GM12878 (cell line): Measurements from ENCODE around the gene FAM9C. TPM values are rescaled to one million over a fixed set of nuclear protein-coding genes. Genes with fewer than 3 reads are reported as not detected.
A peak's percentile ranks its signal among the peaks of the same experiment; 100 is the strongest.
"Not testable (repeated sequence)": the region's sequence is repeated elsewhere in the genome, so short reads cannot be mapped to it uniquely, and the experiment has no call there.

Source experiments
- ATAC-seq: fragments of 200-7000 bp; cut with Tn5 transposase; 3 replicates; pipeline ENCODE4 v1.9.1; 2020; ENCODE audit warnings: mild to moderate bottlenecking, moderate library complexity
- BruUV-seq: library from RNA; stranded (reverse); fragments of 400-500 nt; replicated peaks from 2 replicates; lab custom pipeline; 2021; lab: Mats Ljungman, UMichigan
- CTCF ChIA-PET: fragments of 300-600 bp; sonication (Branson Sonifier 250); formaldehyde crosslinking; extraction: SDS; loops from one replicate; lab custom pipeline; 2021; ENCODE audit warnings: inconsistent platforms; lab: Yijun Ruan, JAX
- POLR2A ChIA-PET: fragments of 350-600 bp; formaldehyde crosslinking; extraction: SDS; loops from one replicate; lab custom pipeline; 2021; ENCODE audit warnings: inconsistent platforms; lab: Charles Lee
- RAD21 ChIA-PET: fragments of 300-600 bp; sonication (Branson Sonifier 250); formaldehyde crosslinking; loops from one replicate; lab custom pipeline; 2023; ENCODE audit warnings: antibody characterized with exemption; ENCODE audit not compliant: unreplicated experiment; lab: Charles Lee
- SMC1A ChIA-PET: fragments of 300-600 bp; sonication (Branson Sonifier 250); formaldehyde crosslinking; loops from one replicate; lab custom pipeline; 2023; ENCODE audit not compliant: unreplicated experiment, uncharacterized antibody; lab: Charles Lee
- DNase-seq: peaks from one replicate; pipeline ENCODE4 v3.0.0-alpha.2; 2011; ENCODE audit warnings: low read depth, low spot score
- FAIRE-seq: peaks from 3 replicates; lab custom pipeline; 2011; peaks lifted over from hg19 to GRCh38; lab: Jason Lieb, UNC
- H2AFZ ChIP-seq: 2 replicates; pipeline ENCODE4 v1.6.0; 2011; ENCODE audit warnings: low read depth, low read length, control low read depth; ENCODE audit not compliant: control insufficient read depth
- H3K27ac ChIP-seq: 2 replicates; pipeline ENCODE4 v1.5.1; 2011; ENCODE audit warnings: control low read depth; ENCODE audit not compliant: control insufficient read depth, insufficient read depth
- H3K27me3 ChIP-seq, 2 experiments: replicated peaks in 1 of 2; 2 replicates each; pipeline versions ENCODE4 v1.6.0 to v1.6.1; 2011; ENCODE audit warnings: low read length in 1 of 2; ENCODE audit not compliant: control insufficient read depth in 2 of 2, insufficient read depth in 2 of 2
- H3K36me3 ChIP-seq, 2 experiments: 2 replicates each; pipeline ENCODE4 v1.5.1; 2011; ENCODE audit warnings: low read length in 1 of 2; ENCODE audit not compliant: control insufficient read depth in 2 of 2, insufficient read depth in 2 of 2
- H3K4me1 ChIP-seq: 2 replicates; pipeline ENCODE4 v1.6.1; 2011; ENCODE audit warnings: mild to moderate bottlenecking, low read length, moderate library complexity, mixed read lengths; ENCODE audit not compliant: control insufficient read depth, insufficient read depth
- H3K4me2 ChIP-seq: 2 replicates; pipeline ENCODE4 v1.6.0; 2011; ENCODE audit warnings: control low read depth; ENCODE audit not compliant: control insufficient read depth, insufficient read depth
- H3K4me3 ChIP-seq: fragments of 200-600 bp; sonication (generic); 2 replicates; pipeline ENCODE4 v1.5.1; 2016
- H3K79me2 ChIP-seq: 2 replicates; pipeline ENCODE4 v1.6.0; 2011; ENCODE audit warnings: low read length; ENCODE audit not compliant: control insufficient read depth, insufficient read depth
- H3K9ac ChIP-seq: 2 replicates; pipeline ENCODE4 v1.8.0; 2011; ENCODE audit warnings: low read length, control low read depth, mixed read lengths; ENCODE audit not compliant: control insufficient read depth, insufficient read depth
- H3K9me3 ChIP-seq: replicated peaks from 3 replicates; pipeline ENCODE4 v1.5.1; 2011; ENCODE audit warnings: mild to moderate bottlenecking, low read length; ENCODE audit not compliant: control insufficient read depth, insufficient read depth
- H4K20me1 ChIP-seq: 2 replicates; pipeline ENCODE4 v1.6.0; 2011; ENCODE audit not compliant: control insufficient read depth, insufficient read depth
- KDM1A ChIP-seq: fragments of 200-600 bp; sonication (generic); IDR thresholded peaks from 2 replicates; pipeline ENCODE4 v1.6.1; 2016; ENCODE audit warnings: borderline replicate concordance
- MEF2B ChIP-seq: fragments of 450-650 bp; IDR thresholded peaks from 2 replicates; pipeline ENCODE4 v1.6.1; 2018; ENCODE audit warnings: mild to moderate bottlenecking, moderate library complexity; ENCODE audit not compliant: partially characterized antibody, poor library complexity, severe bottlenecking
- WGBS: methylation state at CpG from one replicate; pipeline ENCODE4 v1.1.6; 2016; ENCODE audit warnings: low lambda C conversion rate; ENCODE audit not compliant: insufficient replicate concordance, insufficient coverage; ENCODE audit errors: missing lambda C conversion rate; 5-methylcytosine and 5-hydroxymethylcytosine counted together
- in situ Hi-C: fragments of 300-500 bp; cut with MboI; formaldehyde crosslinking; loops from 9 replicates; pipeline ENCODE4 v1.14.3; 2018; ENCODE audit warnings: mixed read lengths
- intact Hi-C: fragments of 100-400 bp; cut with micrococcal nuclease; formaldehyde crosslinking; loops from one replicate; pipeline ENCODE4 v1.14.2; 2022; ENCODE audit not compliant: unreplicated experiment
- polyA plus RNA-seq, 11 experiments: library from polyadenylated mRNA; depleted of rRNA in 4 of 11; unstranded in 6 of 11; stranded (reverse) in 5 of 11; fragments of >200 nt; fragmentation: Nextera tagmentation in 4 of 11; fragmentation: Illumina TruSeq in 1 of 11; extraction: Ambion mirVana in 4 of 11; extraction: Trizol in 1 of 11; gene quantifications; 1 replicate in 1 of 11; 2 replicates in 10 of 11; pipeline versions ENCODE4 v1.2.1 to v1.2.3, GENCODE V29; 2011 to 2016; ENCODE audit warnings: inconsistent platforms in 2 of 11, missing spikeins in 2 of 11, low read depth in 1 of 11
- total RNA-seq, 4 experiments: library from RNA; depleted of rRNA in 3 of 4; stranded (reverse); fragments of >200 nt in 3 of 4; fragmentation: Illumina TruSeq in 1 of 4; extraction: Trizol in 1 of 4; gene quantifications; 2 replicates each; pipeline versions ENCODE4 v1.2.1 to v1.2.3, GENCODE V29; 2013 to 2021

The FAM9C gene
- total and polyA plus RNA-seq, 10 of the 15 experiments (the other 5 are each of a cell fraction or from before 2014, with no cell fraction given), result 0.01 to 0.03 TPM; not detected in 8

- ChIA-PET SMC1A (interaction anchor here (1.7 to 3.7 kb wide), 2 partner anchors 10 to 13 kb away, joined by 5 to 13 read pairs; no protein-coding TSS in a partner anchor), CTCF (no interaction called here), POLR2A (interaction anchor here (1.4 kb wide), 1 partner anchor 11 kb away, joined by 4 read pairs; no protein-coding TSS in a partner anchor), RAD21 (interaction anchor here (0.5 to 1.9 kb wide), 2 partner anchors 12 to 13 kb away, joined by 3 to 5 read pairs; no protein-coding TSS in a partner anchor)
- Histone ChIP-seq H3K79me2 (no peaks in the 10 kb centered on the region), H3K4me3 (no peak overlapping the region), H2AFZ (no peak overlapping the region), H3K27ac (no peak overlapping the region), H4K20me1 (no peaks in the 10 kb centered on the region), H3K36me3 (no peaks in the 10 kb centered on the region; a peak in 1 of 4 replicates), H3K9me3 (peaks cover 10% of the 10 kb centered on the region), H3K4me2 (no peak overlapping the region), H3K9ac (no peak overlapping the region), H3K27me3 (no peaks in the 10 kb centered on the region), H3K4me1 (peaks cover 5% of the 10 kb centered on the region; the same call in 1 of the 2 replicates)
- WGBS, result 22% methylated on average over 2 of the region's 2 CpGs
- peak; percentile 45 for ATAC-seq
- TF ChIP-seq KDM1A (no peak), MEF2B (peak; percentile 30)
- intact Hi-C loops, result no loop called here
- no peak for DNase-seq
- no peak for FAIRE-seq
- no TSS peak for BruUV-seq
- in situ Hi-C loops, result no loop called here
Measured at GRCh38 chrX:13064599-13065143, 20.3 kb upstream of the FAM9C start.

GRCh38 chrX:13063124-13063523 is 18.7 kb upstream of the FAM9C start:
- H3K27ac ChIP-seq, H3K27me3 ChIP-seq, ATAC-seq, H3K9me3 ChIP-seq, in situ Hi-C loops, BruUV-seq, H3K4me2 ChIP-seq, H3K4me1 ChIP-seq, H3K36me3 ChIP-seq, H3K79me2 ChIP-seq, H3K9ac ChIP-seq, DNase-seq, H2AFZ ChIP-seq, H3K4me3 ChIP-seq, H4K20me1 ChIP-seq, FAIRE-seq, intact Hi-C loops: not testable (repeated sequence)
- CTCF ChIA-PET, result interaction anchor here (0.6 to 1.5 kb wide), 2 partner anchors 10 to 428 kb away, joined by 3 to 6 read pairs; no protein-coding TSS in a partner anchor
- 68% methylated on average over 2 of the region's 2 CpGs for WGBS
- RAD21 ChIA-PET, result interaction anchor here (1.0 to 1.9 kb wide), 2 partner anchors 12 kb away, joined by 3 to 5 read pairs; no protein-coding TSS in a partner anchor
- SMC1A ChIA-PET, result interaction anchor here (0.6 to 3.7 kb wide), 7 partner anchors 9 to 190 kb away, joined by 3 to 13 read pairs (median 4); no protein-coding TSS in a partner anchor
- POLR2A ChIA-PET, result interaction anchor here (0.7 to 1.4 kb wide), 3 partner anchors 9 to 634 kb away, joined by 3 to 4 read pairs (median 4); no protein-coding TSS in a partner anchor

GRCh38 chrX:13062331-13062730 is 17.9 kb upstream of the FAM9C start:
- H3K9ac ChIP-seq, FAIRE-seq, H3K4me2 ChIP-seq, H2AFZ ChIP-seq, H3K79me2 ChIP-seq, CTCF ChIA-PET, intact Hi-C loops, POLR2A ChIA-PET, H4K20me1 ChIP-seq, H3K4me1 ChIP-seq, H3K9me3 ChIP-seq, DNase-seq, H3K4me3 ChIP-seq, RAD21 ChIA-PET, H3K27ac ChIP-seq, ATAC-seq, BruUV-seq, H3K36me3 ChIP-seq, in situ Hi-C loops, H3K27me3 ChIP-seq: not testable (repeated sequence)
- SMC1A ChIA-PET, result interaction anchor here (3.7 kb wide), 1 partner anchor 11 kb away, joined by 13 read pairs; no protein-coding TSS in a partner anchor
